HUES48 (cell line): ENCODE measurements around the gene UGGT1.
"Not testable (repeated sequence)": the region's sequence is repeated elsewhere in the genome, so short reads cannot be mapped to it uniquely, and the experiment has no call there.

Experiments
- H3K27ac ChIP-seq: one replicate; pipeline ENCODE4 v1.7.0; 2013; ENCODE audit warnings: low read depth, low read length, inconsistent platforms
- H3K27me3 ChIP-seq: 2 replicates; pipeline ENCODE4 v1.6.1; 2013; ENCODE audit warnings: mild to moderate bottlenecking, low read length; ENCODE audit not compliant: control insufficient read depth, insufficient read depth
- H3K36me3 ChIP-seq: 2 replicates; pipeline ENCODE4 v1.6.1; 2013; ENCODE audit warnings: low read length; ENCODE audit not compliant: control insufficient read depth, insufficient read depth
- H3K4me1 ChIP-seq: 2 replicates; pipeline ENCODE4 v1.6.1; 2013; ENCODE audit warnings: mild to moderate bottlenecking, low read length; ENCODE audit not compliant: control insufficient read depth, insufficient read depth
- H3K4me3 ChIP-seq: 2 replicates; pipeline ENCODE4 v1.5.1; 2013; ENCODE audit warnings: mild to moderate bottlenecking, low read depth, low read length
- H3K9ac ChIP-seq: 2 replicates; pipeline ENCODE4 v1.6.1; 2013; ENCODE audit warnings: mild to moderate bottlenecking, low read depth, low read length, moderate library complexity
- H3K9me3 ChIP-seq: 2 replicates; pipeline ENCODE4 v1.6.1; 2013; ENCODE audit warnings: low read length; ENCODE audit not compliant: control insufficient read depth, insufficient read depth

The UGGT1 gene

GRCh38 chr2:128174067-128174466 is 83.1 kb downstream of the UGGT1 start:
- H3K9me3 ChIP-seq, H3K27ac ChIP-seq, H3K4me3 ChIP-seq, H3K9ac ChIP-seq, H3K27me3 ChIP-seq, H3K4me1 ChIP-seq: not testable (repeated sequence)
- peaks cover 99% of the 10 kb centered on the region for H3K36me3 ChIP-seq

- Histone ChIP-seq H3K27ac (no peak overlapping the region), H3K4me1 (no peaks in the 10 kb centered on the region), H3K36me3 (peaks cover 98% of the 10 kb centered on the region), H3K4me3 (no peak overlapping the region), H3K27me3 (no peaks in the 10 kb centered on the region), H3K9ac (no peak overlapping the region), H3K9me3 (no peaks in the 10 kb centered on the region)
Measured at GRCh38 chr2:128177315-128177714, 86.3 kb downstream of the UGGT1 start.

- H3K36me3 ChIP-seq: peaks cover 95% of the 10 kb centered on the region
- no peak overlapping the region for H3K4me3 ChIP-seq
- H3K9me3 ChIP-seq: no peaks in the 10 kb centered on the region
- H3K27me3 ChIP-seq: no peaks in the 10 kb centered on the region
- no peaks in the 10 kb centered on the region for H3K4me1 ChIP-seq
- no peak overlapping the region for H3K27ac ChIP-seq
- no peak overlapping the region for H3K9ac ChIP-seq
Measured at GRCh38 chr2:128178149-128178649, 87.2 kb downstream of the UGGT1 start.

DNA sequence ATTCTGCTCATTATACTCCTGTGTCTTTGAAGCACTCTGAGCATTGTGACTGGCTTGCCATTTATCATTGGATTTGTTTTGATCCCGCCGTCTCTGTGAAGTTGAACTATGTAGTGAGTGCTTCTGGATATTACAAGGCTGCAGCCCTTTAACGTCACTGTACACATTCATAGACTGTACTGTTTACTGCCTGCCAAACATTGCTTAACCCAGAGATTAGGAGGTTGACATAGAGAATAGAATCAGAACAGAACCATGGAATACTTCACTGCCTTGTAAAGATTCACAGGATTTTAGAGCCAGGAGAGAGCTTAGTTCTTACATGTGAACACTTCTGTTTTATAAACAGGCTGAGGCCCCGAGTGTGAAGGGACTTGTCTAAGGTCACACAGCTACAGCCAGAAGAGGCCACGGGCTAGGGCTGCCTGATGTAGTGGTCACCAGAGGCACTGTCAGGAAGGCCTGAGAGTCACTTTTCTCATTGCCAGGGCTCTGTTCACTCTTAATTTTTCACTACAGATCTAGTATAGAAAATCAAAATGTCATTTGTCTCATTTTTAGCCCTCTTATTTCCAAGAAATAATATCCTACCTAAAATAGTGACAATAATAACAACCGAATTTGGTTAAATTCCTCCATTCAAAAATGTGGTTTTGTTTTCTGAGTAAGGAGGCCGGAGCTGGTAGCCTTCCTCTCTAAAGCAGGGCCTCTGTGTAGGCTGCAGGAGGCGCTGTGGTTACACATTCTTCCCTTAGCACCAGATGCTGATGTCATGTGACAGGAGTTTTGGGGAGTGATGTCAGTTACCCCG is 87.9 kb downstream of the UGGT1 start:
- H3K27ac ChIP-seq: no peak overlapping the region
- peaks cover 95% of the 10 kb centered on the region for H3K36me3 ChIP-seq
- no peaks in the 10 kb centered on the region for H3K9me3 ChIP-seq
- H3K4me1 ChIP-seq: no peaks in the 10 kb centered on the region
- H3K4me3 ChIP-seq: no peak overlapping the region
- H3K27me3 ChIP-seq: no peaks in the 10 kb centered on the region
- H3K9ac ChIP-seq: no peak overlapping the region

DNA sequence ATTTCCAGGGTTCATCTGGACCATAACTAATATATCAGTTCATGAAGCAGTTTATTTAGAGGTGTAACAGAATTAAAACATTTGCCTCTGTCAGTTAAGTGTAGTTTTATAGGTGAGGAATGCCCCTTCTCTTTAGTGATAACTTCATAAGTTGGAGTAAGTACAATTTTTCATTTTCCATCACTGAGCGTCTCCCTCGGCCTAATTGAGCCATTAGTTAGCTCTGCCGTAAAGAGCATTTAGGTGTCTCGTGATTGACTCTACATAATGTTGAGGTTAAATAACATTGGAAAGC is 88.4 kb downstream of the UGGT1 start:
- H3K9ac ChIP-seq: no peak overlapping the region
- H3K4me3 ChIP-seq: no peak overlapping the region
- no peaks in the 10 kb centered on the region for H3K4me1 ChIP-seq
- peaks cover 95% of the 10 kb centered on the region for H3K36me3 ChIP-seq
- H3K27ac ChIP-seq: no peak overlapping the region
- no peaks in the 10 kb centered on the region for H3K27me3 ChIP-seq
- H3K9me3 ChIP-seq: no peaks in the 10 kb centered on the region

GRCh38 chr2:128180031-128180430 is 89.0 kb downstream of the UGGT1 start:
- H3K27me3 ChIP-seq: no peaks in the 10 kb centered on the region
- peaks cover 93% of the 10 kb centered on the region for H3K36me3 ChIP-seq
- no peaks in the 10 kb centered on the region for H3K4me1 ChIP-seq
- H3K4me3 ChIP-seq: no peak overlapping the region
- no peaks in the 10 kb centered on the region for H3K9me3 ChIP-seq
- H3K9ac ChIP-seq: no peak overlapping the region
- no peak overlapping the region for H3K27ac ChIP-seq

DNA sequence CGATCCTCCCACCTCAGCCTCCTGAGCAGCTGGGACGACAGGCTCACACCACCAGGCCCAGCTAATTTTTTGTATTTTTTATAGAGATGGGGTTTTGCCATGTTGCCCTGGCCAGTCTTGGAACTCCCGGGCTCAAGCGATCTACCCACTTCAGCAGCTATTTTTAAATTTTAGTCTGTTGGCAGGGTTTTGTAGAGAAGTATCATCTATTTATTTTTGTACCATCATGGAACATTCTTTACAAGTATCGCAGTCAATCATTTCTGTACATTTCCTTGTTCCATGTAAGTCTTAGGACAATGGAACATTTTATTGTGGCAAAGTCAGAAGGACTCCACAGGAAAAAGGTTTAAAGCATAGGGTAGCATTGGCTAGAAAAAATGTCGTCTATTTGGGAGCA is 94.6 kb downstream of the UGGT1 start:
- Histone ChIP-seq H3K36me3 (peaks cover 87% of the 10 kb centered on the region), H3K4me3 (no peak overlapping the region), H3K9me3 (no peaks in the 10 kb centered on the region)

GRCh38 chr2:128187032-128187654 is 96.1 kb downstream of the UGGT1 start:
- Histone ChIP-seq H3K36me3 (peaks cover 78% of the 10 kb centered on the region), H3K27ac (no peak overlapping the region), H3K9ac (no peak overlapping the region), H3K27me3 (no peaks in the 10 kb centered on the region), H3K4me3 (no peak overlapping the region), H3K9me3 (no peaks in the 10 kb centered on the region), H3K4me1 (no peaks in the 10 kb centered on the region)

More for the DNA sequence above, 94.6 kb downstream of the UGGT1 start:
- Histone ChIP-seq H3K4me1 (no peaks in the 10 kb centered on the region), H3K27me3 (no peaks in the 10 kb centered on the region), H3K9ac (no peak overlapping the region), H3K27ac (no peak overlapping the region)

- Histone ChIP-seq H3K9ac (no peak overlapping the region), H3K4me3 (no peak overlapping the region), H3K27me3 (no peaks in the 10 kb centered on the region), H3K36me3 (peaks cover 7% of the 10 kb centered on the region), H3K4me1 (no peaks in the 10 kb centered on the region), H3K27ac (no peak overlapping the region), H3K9me3 (no peaks in the 10 kb centered on the region)
Measured at GRCh38 chr2:128195435-128195984, 104.5 kb downstream of the UGGT1 start.

GRCh38 chr2:128196026-128196425 is 105.0 kb downstream of the UGGT1 start:
- Histone ChIP-seq H3K9me3 (no peaks in the 10 kb centered on the region), H3K4me3 (no peak overlapping the region), H3K36me3 (peaks cover 2% of the 10 kb centered on the region; the same call in 1 of the 2 replicates), H3K27me3 (no peaks in the 10 kb centered on the region), H3K4me1 (no peaks in the 10 kb centered on the region), H3K9ac (no peak overlapping the region), H3K27ac (peak overlapping the region; percentile 20)

- no peaks in the 10 kb centered on the region; the same call in 1 of the 2 replicates for H3K36me3 ChIP-seq
- H3K9me3 ChIP-seq: no peaks in the 10 kb centered on the region
- H3K9ac ChIP-seq: no peak overlapping the region
- H3K27me3 ChIP-seq: no peaks in the 10 kb centered on the region
- no peaks in the 10 kb centered on the region for H3K4me1 ChIP-seq
- peak overlapping the region; percentile 20 for H3K27ac ChIP-seq
- H3K4me3 ChIP-seq: no peak overlapping the region
Measured at GRCh38 chr2:128196471-128196931, 105.5 kb downstream of the UGGT1 start.
